Body of pancreas (tissue), 4 donors: Measurements from ENCODE around the gene ST14. TPM values are rescaled to one million over a fixed set of nuclear protein-coding genes. Genes with fewer than 3 reads are reported as not detected.

Experiments
- ATAC-seq: fragments of 150-250 bp; one replicate; pipeline ENCODE4 v1.9.1; 2016
- DNase-seq, 4 donors: peaks; one replicate each; pipeline ENCODE4 v3.0.0-alpha.2; 2019
- H3K27ac ChIP-seq, 4 donors: fragments of 200-600 bp; sonication (generic); 1 replicate in 3 of 4; 2 replicates in 1 of 4; pipeline versions ENCODE4 v1.5.1 to v1.6.1; 2016 to 2019; ENCODE audit warnings: mild to moderate bottlenecking in 1 of 4, mixed read lengths in 1 of 4, moderate library complexity in 1 of 4
- H3K27me3 ChIP-seq, 2 donors: fragments of 200-600 bp; sonication (generic); one replicate each; pipeline ENCODE4 v1.6.0; 2016; ENCODE audit warnings: mild to moderate bottlenecking in 1 of 2
- H3K36me3 ChIP-seq, 2 donors: fragments of 200-600 bp; sonication (generic); replicated peaks in 1 of 2; 2 replicates each; pipeline ENCODE4 v1.5.1; 2016; ENCODE audit warnings: low read depth in 2 of 2; ENCODE audit not compliant: insufficient read depth in 1 of 2
- H3K4me1 ChIP-seq: fragments of 200-600 bp; sonication (generic); one replicate; pipeline ENCODE4 v1.6.0; 2016
- H3K4me3 ChIP-seq, 2 donors: fragments of 200-600 bp; sonication (generic); 1 replicate in 1 of 2; 2 replicates in 1 of 2; pipeline ENCODE4 v1.5.1; 2016 to 2019
- H3K9me3 ChIP-seq, 3 donors: fragments of 200-600 bp; sonication (generic); 1 replicate in 2 of 3; 2 replicates in 1 of 3; pipeline ENCODE4 v1.5.1; 2016
- CTCF ChIP-seq, 7 experiments: fragments of 450-650 bp in 4 of 7; fragments of 200-600 bp in 3 of 7; sonication (generic) in 3 of 7; IDR thresholded peaks; one replicate each; pipeline ENCODE4 v1.5.1; 2016 to 2019; ENCODE audit warnings: antibody characterized with exemption in 7 of 7
- POLR2A ChIP-seq, 3 donors: fragments of 450-650 bp; IDR thresholded peaks; one replicate each; pipeline ENCODE4 v1.6.1; 2016; ENCODE audit warnings: antibody characterized with exemption in 3 of 3, mild to moderate bottlenecking in 2 of 3
- WGBS, 2 donors: methylation state at CpG; one replicate each; pipeline ENCODE4 v1.1.5; 2017; 5-methylcytosine and 5-hydroxymethylcytosine counted together
- intact Hi-C: fragments of 100-400 bp; cut with DNase I; formaldehyde crosslinking; loops from one replicate; pipeline ENCODE4 v1.15.1; 2023
- total RNA-seq, 2 donors: library from RNA; depleted of rRNA; stranded (reverse); fragments of >200 nt; gene quantifications; one replicate each; pipeline ENCODE4 v1.1.0, GENCODE V29; 2016

Gene ST14
- total RNA-seq, 2 donors from 2014 or later: 55.3 to 61.0 TPM

DNA sequence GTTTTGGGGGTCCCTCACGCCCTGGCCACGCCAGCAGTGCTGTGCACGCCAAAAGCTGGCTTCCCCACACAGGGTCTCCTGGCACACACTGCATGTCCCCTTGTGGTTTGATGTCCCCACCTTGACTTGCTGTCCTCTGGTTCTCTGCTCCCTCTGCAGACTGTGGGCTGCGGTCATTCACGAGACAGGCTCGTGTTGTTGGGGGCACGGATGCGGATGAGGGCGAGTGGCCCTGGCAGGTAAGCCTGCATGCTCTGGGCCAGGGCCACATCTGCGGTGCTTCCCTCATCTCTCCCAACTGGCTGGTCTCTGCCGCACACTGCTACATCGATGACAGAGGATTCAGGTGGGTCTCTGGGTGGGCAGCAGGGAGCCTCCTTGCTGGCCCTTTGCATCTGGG, 40.2 kb downstream of the ST14 start:
- Histone ChIP-seq H3K9me3 (no peaks in the 10 kb centered on the region), H3K27me3 (no peaks in the 10 kb centered on the region), H3K27ac (no peak overlapping the region), H3K4me3 (no peak overlapping the region), H3K4me1 (no peaks in the 10 kb centered on the region), H3K36me3 (peaks cover 9 to 62% of the 10 kb centered on the region in 2 donors)
- DNase-seq (no peak), ATAC-seq (no peak)
- TF ChIP-seq CTCF (IDR thresholded peaks at IDR 0.05) (no peak), POLR2A (IDR thresholded peaks at IDR 0.05) (no peak)
- intact Hi-C loops: loop anchor here (10.0 kb wide), 1 partner anchor 205 kb away; no protein-coding TSS in a partner anchor
- WGBS, 2 donors: 90 to 92% methylated on average over 8 to 12 of the region's 12 CpGs

- peaks cover 9 to 57% of the 10 kb centered on the region in 2 donors for H3K36me3 ChIP-seq
- H3K4me3 ChIP-seq: no peak overlapping the region
- H3K27ac ChIP-seq: no peak overlapping the region
- ATAC-seq (no peak), DNase-seq (no peak)
- H3K9me3 ChIP-seq: no peaks in the 10 kb centered on the region
- H3K4me1 ChIP-seq: no peaks in the 10 kb centered on the region
- 91 to 100% methylated on average over 1 to 7 of the region's 7 CpGs for WGBS, 2 donors
- H3K27me3 ChIP-seq: no peaks in the 10 kb centered on the region
- intact Hi-C loops: loop anchor here (10.0 kb wide), 1 partner anchor 204 kb away; no protein-coding TSS in a partner anchor
- no peak for TF ChIP-seq POLR2A (IDR thresholded peaks at IDR 0.05)
- no peak for TF ChIP-seq CTCF (IDR thresholded peaks at IDR 0.05)
Measured at GRCh38 chr11:130201026-130201425, 41.4 kb downstream of the ST14 start.

DNA sequence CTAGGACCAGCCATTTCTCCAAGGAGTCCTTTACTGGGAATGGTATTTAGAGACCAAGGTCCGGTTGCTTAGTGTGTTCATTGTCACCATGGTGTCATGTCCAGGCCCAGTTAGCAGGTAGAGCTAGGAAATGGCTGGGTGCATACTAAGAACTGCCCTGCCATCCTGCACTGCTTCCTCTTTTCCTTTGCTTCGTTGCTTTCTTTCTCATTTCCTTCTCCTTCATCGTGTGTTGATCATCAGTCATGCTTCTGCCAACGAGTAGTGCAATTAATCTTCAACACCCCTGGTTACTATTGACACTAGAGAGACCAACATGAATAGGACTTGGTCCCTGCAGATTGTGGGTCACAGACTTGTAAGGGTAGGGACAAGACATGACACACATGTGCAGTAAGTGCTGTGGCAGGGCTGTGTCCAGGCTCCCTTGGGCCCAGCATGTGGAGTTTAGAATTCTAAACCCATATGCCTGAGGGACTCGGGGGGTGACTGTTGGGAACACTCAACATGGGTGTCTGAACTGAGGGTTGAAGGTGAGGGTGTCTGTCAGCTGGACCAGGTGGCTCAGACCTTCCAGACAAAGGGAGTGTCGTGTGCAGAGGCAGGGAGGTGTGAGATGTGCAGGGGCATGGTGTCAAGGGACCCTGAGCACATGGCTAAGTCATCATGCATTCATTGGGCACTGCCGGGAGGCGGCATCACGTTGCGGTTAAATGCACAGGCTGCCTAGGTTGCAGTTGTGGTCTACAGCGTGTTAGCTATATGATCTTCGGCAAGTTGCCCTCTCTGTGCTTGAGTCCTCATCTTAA, 42.6 kb downstream of the ST14 start:
- ATAC-seq (no peak), DNase-seq (no peak)
- intact Hi-C loops: loop anchor here (10.0 kb wide), 1 partner anchor 203 kb away; no protein-coding TSS in a partner anchor
- H3K4me1 ChIP-seq: no peaks in the 10 kb centered on the region
- no peak overlapping the region for H3K4me3 ChIP-seq
- 78 to 80% methylated on average over 12 of the region's 12 CpGs for WGBS, 2 donors
- no peaks in the 10 kb centered on the region for H3K9me3 ChIP-seq
- no peak overlapping the region for H3K27ac ChIP-seq
- H3K36me3 ChIP-seq: peaks cover 9 to 46% of the 10 kb centered on the region in 2 donors
- TF ChIP-seq CTCF (IDR thresholded peaks at IDR 0.05) (no peak), POLR2A (IDR thresholded peaks at IDR 0.05) (no peak)
- no peaks in the 10 kb centered on the region for H3K27me3 ChIP-seq

DNA sequence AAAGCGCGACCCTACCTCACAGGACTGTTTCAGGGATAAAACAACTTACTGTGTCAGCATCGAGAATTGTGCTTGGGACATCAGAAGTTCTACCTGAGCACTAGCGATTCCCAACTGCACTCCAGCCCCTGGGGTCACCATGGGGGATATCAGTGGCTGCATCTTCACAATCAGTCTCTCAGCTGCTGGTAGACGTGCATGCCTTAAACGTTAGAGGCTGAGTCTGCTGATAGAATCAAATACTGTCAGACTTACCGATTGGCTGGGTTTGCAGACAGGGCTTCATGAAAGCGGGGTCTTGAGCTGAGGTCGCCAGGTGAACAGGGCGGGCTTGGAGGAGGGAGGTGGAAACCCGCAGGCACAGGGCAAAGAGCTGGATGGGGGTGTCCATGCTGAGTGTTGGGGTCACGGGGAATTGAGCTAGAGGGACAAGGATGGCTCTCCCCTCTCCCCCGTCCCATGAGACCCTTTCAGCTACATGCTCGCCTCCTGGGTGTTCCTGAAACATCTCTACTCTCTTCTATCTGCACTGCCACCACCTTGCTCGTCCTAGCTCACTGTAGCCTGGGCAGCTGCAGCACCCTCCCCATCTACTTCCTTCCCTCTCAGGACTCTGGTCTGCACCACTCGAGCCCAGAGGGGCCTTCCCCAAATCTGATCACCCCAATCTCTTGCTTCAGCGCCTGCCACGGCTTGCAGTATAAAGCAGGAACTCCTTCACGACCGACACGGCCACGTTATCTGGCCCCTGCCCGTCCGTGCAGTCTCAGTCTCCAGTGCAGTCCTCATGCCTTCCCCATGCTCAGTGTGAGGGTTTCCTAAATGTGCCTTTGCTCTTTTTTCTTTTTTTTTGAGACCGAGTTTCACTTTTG, 43.5 kb downstream of the ST14 start:
- TF ChIP-seq POLR2A (IDR thresholded peaks at IDR 0.05): no peak
- TF ChIP-seq CTCF (IDR thresholded peaks at IDR 0.05): no peak
- peaks cover 9 to 40% of the 10 kb centered on the region in 2 donors for H3K36me3 ChIP-seq
- no peak overlapping the region for H3K4me3 ChIP-seq
- no peaks in the 10 kb centered on the region for H3K27me3 ChIP-seq
- no peak overlapping the region for H3K27ac ChIP-seq
- H3K9me3 ChIP-seq: no peaks in the 10 kb centered on the region
- 89 to 91% methylated on average over 25 of the region's 25 CpGs for WGBS, 2 donors
- H3K4me1 ChIP-seq: no peaks in the 10 kb centered on the region
- intact Hi-C loops: loop anchor here (10.0 kb wide), 1 partner anchor 202 kb away; no protein-coding TSS in a partner anchor
- DNase-seq: peak in 1 of 4 donors; percentile 4
- no peak for ATAC-seq
